ENCODE results near the gene LRIG1.

The LRIG1 gene

GRCh38 chr3:66500576-66501482 is at the start of gene LRIG1:
TSS of gene LRIG1 (minus strand) at chr3:66501022. CDS start at chr3:66500407, 615 bp downstream.
- DNase-seq (ENCODE audit: low read depth): peak; percentile 93

GRCh38 chr3:66544619-66545429 is 44.0 kb upstream of the LRIG1 start:
- no peak for DNase-seq (ENCODE audit: low read depth)

GRCh38 chr3:66542153-66542552 is 41.3 kb upstream of the LRIG1 start:
- no peak for DNase-seq (ENCODE audit: low read depth)

GRCh38 chr3:66539466-66539989 is 38.7 kb upstream of the LRIG1 start:
- DNase-seq (ENCODE audit: low read depth): no peak

GRCh38 chr3:66538390-66538789 is 37.6 kb upstream of the LRIG1 start:
- no peak for DNase-seq (ENCODE audit: low read depth)

GRCh38 chr3:66537735-66538134 is 36.9 kb upstream of the LRIG1 start:
- no peak for DNase-seq (ENCODE audit: low read depth)

GRCh38 chr3:66536791-66537190 is 36.0 kb upstream of the LRIG1 start:
- DNase-seq (ENCODE audit: low read depth): no peak

- no peak for DNase-seq (ENCODE audit: low read depth)
These were observed 33.6 kb upstream of the LRIG1 start for GRCh38 chr3:66534304-66534845.

- no peak for DNase-seq (ENCODE audit: low read depth)
These were observed 31.8 kb upstream of the LRIG1 start for GRCh38 chr3:66532613-66533012.

GRCh38 chr3:66532160-66532587 is 31.4 kb upstream of the LRIG1 start:
- no peak for DNase-seq (ENCODE audit: low read depth)

- no peak for DNase-seq (ENCODE audit: low read depth)
These were observed 30.4 kb upstream of the LRIG1 start for GRCh38 chr3:66531256-66531655.

- no peak for DNase-seq (ENCODE audit: low read depth)
These were observed 26.4 kb upstream of the LRIG1 start for GRCh38 chr3:66527246-66527645.

GRCh38 chr3:66525771-66526170 is 24.9 kb upstream of the LRIG1 start:
- DNase-seq (ENCODE audit: low read depth): no peak

GRCh38 chr3:66520724-66521123 is 19.9 kb upstream of the LRIG1 start:
- DNase-seq (ENCODE audit: low read depth): no peak

GRCh38 chr3:66518644-66519043 is 17.8 kb upstream of the LRIG1 start:
- DNase-seq (ENCODE audit: low read depth): no peak

GRCh38 chr3:66518126-66518525 is 17.3 kb upstream of the LRIG1 start:
- no peak for DNase-seq (ENCODE audit: low read depth)

- no peak for DNase-seq (ENCODE audit: low read depth)
These were observed 16.4 kb upstream of the LRIG1 start for GRCh38 chr3:66517241-66517640.

- DNase-seq (ENCODE audit: low read depth): no peak
These were observed 7.6 kb upstream of the LRIG1 start for GRCh38 chr3:66508461-66508860.

GRCh38 chr3:66507423-66508260 is 6.8 kb upstream of the LRIG1 start:
- DNase-seq (ENCODE audit: low read depth): no peak

GRCh38 chr3:66506154-66506553 is 5.3 kb upstream of the LRIG1 start:
- DNase-seq (ENCODE audit: low read depth): no peak

GRCh38 chr3:66504850-66505641 is 4.2 kb upstream of the LRIG1 start:
- no peak for DNase-seq (ENCODE audit: low read depth)
